ENCODE data around the gene ADAMTS8. TPM values are rescaled to one million over a fixed set of nuclear protein-coding genes. Genes with fewer than 3 reads are reported as not detected.

Gene ADAMTS8
- total and polyA plus RNA-seq, 4 donors = 0.02 to 0.08 (median 0.07) TPM; not detected in 1

- TF ChIP-seq TAF1 (conservative IDR thresholded peaks at IDR 0.05) (no peak), FOXA2 (IDR thresholded peaks at IDR 0.05) (no peak), FOXA1 (IDR thresholded peaks at IDR 0.05) (no peak), CTCF (IDR thresholded peaks at IDR 0.05; ENCODE audit: low read depth, low read length, missing input control) (no peak), GABPA (IDR thresholded peaks at IDR 0.05 in 1 of 2, conservative IDR thresholded peaks at IDR 0.05 in 1 of 2) (no peak), YY1 (IDR thresholded peaks at IDR 0.05) (no peak), REST (IDR thresholded peaks at IDR 0.05) (no peak), HNF4A (conservative IDR thresholded peaks at IDR 0.05) (no peak)
- no peak for DNase-seq (ENCODE audit: low spot score)
- H3K27me3 ChIP-seq (ENCODE audit: control insufficient read depth in 4 of 4, insufficient read depth in 4 of 4, low read length in 3 of 4) = no peaks in the 10 kb centered on the region
- no peak overlapping the region for H3K4me3 ChIP-seq (ENCODE audit: low read depth in 1 of 3, low read length in 3 of 3)
- 90% methylated on average over 12 of the region's 12 CpGs for WGBS
- H3K27ac ChIP-seq (ENCODE audit: low read depth in 1 of 2, low read length in 2 of 2) = no peak overlapping the region
- no peak overlapping the region for H3K9ac ChIP-seq (ENCODE audit: low read depth in 1 of 2, low read length in 2 of 2)
- H3K36me3 ChIP-seq (ENCODE audit: control insufficient read depth in 4 of 4, insufficient read depth in 3 of 4, low read depth in 1 of 4, low read length in 3 of 4) = no peaks in the 10 kb centered on the region
- no peaks in the 10 kb centered on the region for H3K9me3 ChIP-seq (ENCODE audit: control insufficient read depth in 4 of 4, low read length in 3 of 4)
- no peaks in the 10 kb centered on the region for H3K4me1 ChIP-seq (ENCODE audit: control insufficient read depth in 4 of 4, insufficient read depth in 4 of 4, low read length in 3 of 4)
These were observed 48.0 kb upstream of the ADAMTS8 start for GRCh38 chr11:130476200-130476921.

GRCh38 chr11:130475426-130476053 lies 47.1 kb upstream of the ADAMTS8 start:
- DNase-seq (ENCODE audit: low spot score) = no peak

More at GRCh38 chr11:130475426-130476053, 47.1 kb upstream of the ADAMTS8 start:
- WGBS = 92% methylated on average over 10 of the region's 10 CpGs
- Histone ChIP-seq H3K36me3 (ENCODE audit: control insufficient read depth in 4 of 4, insufficient read depth in 3 of 4, low read depth in 1 of 4, low read length in 3 of 4) (no peaks in the 10 kb centered on the region), H3K27ac (ENCODE audit: low read depth in 1 of 2, low read length in 2 of 2) (no peak overlapping the region), H3K4me3 (ENCODE audit: low read depth in 1 of 3, low read length in 3 of 3) (no peak overlapping the region), H3K27me3 (ENCODE audit: control insufficient read depth in 4 of 4, insufficient read depth in 4 of 4, low read length in 3 of 4) (no peaks in the 10 kb centered on the region), H3K9me3 (ENCODE audit: control insufficient read depth in 4 of 4, low read length in 3 of 4) (no peaks in the 10 kb centered on the region), H3K4me1 (ENCODE audit: control insufficient read depth in 4 of 4, insufficient read depth in 4 of 4, low read length in 3 of 4) (no peaks in the 10 kb centered on the region), H3K9ac (ENCODE audit: low read depth in 1 of 2, low read length in 2 of 2) (no peak overlapping the region)
- TF ChIP-seq ZBTB33 (IDR thresholded peaks at IDR 0.05) (no peak), RAD21 (IDR thresholded peaks at IDR 0.05) (no peak), CTCF (IDR thresholded peaks at IDR 0.05; ENCODE audit: low read depth, low read length, missing input control) (no peak), JUND (IDR thresholded peaks at IDR 0.05) (no peak), HNF4A (conservative IDR thresholded peaks at IDR 0.05) (no peak), MAX (IDR thresholded peaks at IDR 0.05) (no peak), REST (IDR thresholded peaks at IDR 0.05) (no peak), ATF3 (IDR thresholded peaks at IDR 0.05) (no peak), NR2F2 (IDR thresholded peaks at IDR 0.05) (no peak), FOXA1 (IDR thresholded peaks at IDR 0.05) (no peak), SP1 (IDR thresholded peaks at IDR 0.05) (no peak)

All from liver (tissue), 9 donors.